KBM-7 (cell line): ENCODE data around the gene SRSF8.

Source experiments
- DNase-seq: peaks from one replicate; pipeline ENCODE4 v3.0.0-alpha.2; 2015
- in situ Hi-C: fragments of 300-500 bp; cut with MboI; formaldehyde crosslinking; loops from 2 replicates; pipeline ENCODE4 v1.14.3; 2020; ENCODE audit warnings: low sequenced_read_pairs, low pct_unique_long_range_greater_than_20kb, mixed read lengths

The SRSF8 gene

GRCh38 chr11:95119361-95120060 is 52.8 kb downstream of the SRSF8 start:
- in situ Hi-C loops: no loop called here
- no peak for DNase-seq
